H1 (cell line): ENCODE data around the gene CHPF2. TPM values are rescaled to one million over a fixed set of nuclear protein-coding genes. Genes with fewer than 3 reads are reported as not detected.

Source experiments
- CTCF ChIA-PET: fragments of 300-600 bp; sonication (Branson Sonifier 250); formaldehyde crosslinking; loops from one replicate; lab custom pipeline; 2021; ENCODE audit not compliant: partially characterized antibody; lab: Charles Lee
- POLR2A ChIA-PET: fragments of 300-600 bp; sonication (Branson Sonifier 250); formaldehyde crosslinking; loops from one replicate; lab custom pipeline; 2021; ENCODE audit warnings: inconsistent platforms; ENCODE audit not compliant: partially characterized antibody; lab: Charles Lee
- DNase-seq, 2 experiments: peaks; one replicate each; pipeline versions ENCODE4 v3.0.0 to v3.0.0-alpha.2; 2010 to 2022; ENCODE audit warnings: low spot score in 2 of 2, low read depth in 1 of 2, mixed read lengths in 1 of 2
- FAIRE-seq: peaks from 2 replicates; lab custom pipeline; 2011; peaks lifted over from hg19 to GRCh38; lab: Jason Lieb, UNC
- H2AFZ ChIP-seq: 2 replicates; pipeline ENCODE4 v1.8.1; 2012; ENCODE audit warnings: low read length, inconsistent platforms
- H2AK5ac ChIP-seq: 2 replicates; pipeline ENCODE4 v1.6.1; 2013; ENCODE audit warnings: low read depth, low read length
- H2BK120ac ChIP-seq: replicated peaks from 2 replicates; pipeline ENCODE3; 2013; ENCODE audit warnings: low read depth, low read length, inconsistent platforms
- H2BK12ac ChIP-seq: 2 replicates; pipeline ENCODE4 v1.6.1; 2013; ENCODE audit warnings: low read depth, low read length
- H2BK15ac ChIP-seq: 2 replicates; pipeline ENCODE4 v1.6.1; 2013; ENCODE audit warnings: low read length
- H2BK20ac ChIP-seq: 2 replicates; pipeline ENCODE4 v1.6.1; 2013; ENCODE audit warnings: low read length
- H2BK5ac ChIP-seq: 2 replicates; pipeline ENCODE4 v1.6.1; 2013; ENCODE audit warnings: low read depth, low read length
- H3K14ac ChIP-seq: 2 replicates; pipeline ENCODE4 v1.6.1; 2013; ENCODE audit warnings: inconsistent platforms; ENCODE audit not compliant: insufficient read length
- H3K18ac ChIP-seq: 2 replicates; pipeline ENCODE4 v1.6.1; 2013; ENCODE audit warnings: low read length; ENCODE audit errors: extremely low read depth
- H3K23ac ChIP-seq: 2 replicates; pipeline ENCODE4 v1.6.1; 2013; ENCODE audit warnings: inconsistent platforms; ENCODE audit not compliant: insufficient read length
- H3K23me2 ChIP-seq: 2 replicates; pipeline ENCODE4 v1.6.1; 2013; ENCODE audit warnings: low read depth, low read length
- H3K27ac ChIP-seq: 2 replicates; pipeline ENCODE4 v1.6.1; 2011; ENCODE audit warnings: low read depth, low read length, inconsistent platforms
- H3K27me3 ChIP-seq, 4 experiments: replicated peaks in 1 of 4; 1 replicate in 1 of 4; 2 replicates in 3 of 4; pipeline versions ENCODE4 v1.6.1 to v1.8.1; 2011 to 2013; ENCODE audit warnings: low read length in 3 of 4, mild to moderate bottlenecking in 3 of 4, inconsistent platforms in 2 of 4, mixed read lengths in 2 of 4, moderate library complexity in 1 of 4; ENCODE audit not compliant: control insufficient read depth in 3 of 4, insufficient read depth in 3 of 4; ENCODE audit errors: extremely low read depth in 1 of 4
- H3K36me3 ChIP-seq, 4 experiments: 2 replicates each; pipeline versions ENCODE4 v1.6.1 to v1.8.1; 2011 to 2013; ENCODE audit warnings: mild to moderate bottlenecking in 4 of 4, low read length in 3 of 4, moderate library complexity in 2 of 4, control low read depth in 1 of 4, inconsistent platforms in 1 of 4; ENCODE audit not compliant: insufficient read depth in 4 of 4, control insufficient read depth in 2 of 4
- H3K4ac ChIP-seq: replicated peaks from 2 replicates; pipeline ENCODE3; 2013; ENCODE audit warnings: low read length, low read depth, mixed read lengths, inconsistent platforms; ENCODE audit not compliant: insufficient read length
- H3K4me1 ChIP-seq, 4 experiments: replicated peaks in 1 of 4; 1 replicate in 1 of 4; 2 replicates in 3 of 4; pipeline versions ENCODE4 v1.6.1 to v1.8.1; 2011 to 2013; ENCODE audit warnings: low read length in 3 of 4, inconsistent platforms in 2 of 4, mixed read lengths in 1 of 4; ENCODE audit not compliant: insufficient read depth in 4 of 4, control insufficient read depth in 3 of 4
- H3K4me2 ChIP-seq, 2 experiments: 2 replicates each; pipeline versions ENCODE4 v1.6.1 to v1.8.1; 2011 to 2013; ENCODE audit warnings: low read depth in 2 of 2, low read length in 2 of 2, control low read depth in 1 of 2, inconsistent platforms in 1 of 2, mild to moderate bottlenecking in 1 of 2; ENCODE audit not compliant: insufficient read depth in 1 of 2
- H3K4me3 ChIP-seq, 4 experiments: fragments of 200-600, 300-600 bp in 1 of 4; sonication (generic), shearing (Covaris generic), sonication (Bioruptor Twin) in 1 of 4; 2 replicates each; pipeline versions ENCODE4 v1.5.1 to v1.8.1; 2011 to 2016; ENCODE audit warnings: low read length in 4 of 4, low read depth in 3 of 4, control low read depth in 2 of 4, inconsistent platforms in 2 of 4, mild to moderate bottlenecking in 2 of 4, mixed read lengths in 1 of 4, moderate library complexity in 1 of 4; ENCODE audit not compliant: insufficient read depth in 2 of 4; ENCODE audit errors: extremely low read depth in 1 of 4
- H3K56ac ChIP-seq: replicated peaks from 2 replicates; pipeline ENCODE3; 2013; ENCODE audit warnings: low read depth, mild to moderate bottlenecking, mixed read lengths, low read length, inconsistent platforms; ENCODE audit not compliant: insufficient read length
- H3K79me1 ChIP-seq: 2 replicates; pipeline ENCODE4 v1.6.1; 2013; ENCODE audit warnings: low read depth, low read length, control low read depth
- H3K79me2 ChIP-seq, 2 experiments: 2 replicates each; pipeline versions ENCODE4 v1.6.1 to v1.8.1; 2012 to 2013; ENCODE audit warnings: low read length in 2 of 2, mild to moderate bottlenecking in 2 of 2, inconsistent platforms in 1 of 2; ENCODE audit not compliant: insufficient read depth in 2 of 2, control insufficient read depth in 1 of 2
- H3K9ac ChIP-seq, 4 experiments: replicated peaks in 1 of 4; 1 replicate in 1 of 4; 2 replicates in 3 of 4; pipeline versions ENCODE4 v1.6.1 to v1.8.1; 2011 to 2013; ENCODE audit warnings: low read depth in 3 of 4, low read length in 3 of 4, control low read depth in 2 of 4, mild to moderate bottlenecking in 2 of 4, moderate library complexity in 2 of 4, inconsistent platforms in 1 of 4; ENCODE audit errors: extremely low read depth in 1 of 4
- H3K9me3 ChIP-seq, 2 experiments: 2 replicates each; pipeline versions ENCODE4 v1.6.1 to v1.8.1; 2012 to 2013; ENCODE audit warnings: mild to moderate bottlenecking in 2 of 2, moderate library complexity in 2 of 2, control low read depth in 1 of 2, inconsistent platforms in 1 of 2, low read depth in 1 of 2, low read length in 1 of 2, mixed read lengths in 1 of 2; ENCODE audit not compliant: insufficient read depth in 2 of 2
- H4K20me1 ChIP-seq, 2 experiments: replicated peaks in 1 of 2; 2 replicates each; pipeline versions ENCODE3 to v1.8.1; 2011 to 2013; ENCODE audit warnings: inconsistent platforms in 2 of 2, low read length in 2 of 2, mild to moderate bottlenecking in 1 of 2; ENCODE audit not compliant: insufficient read depth in 2 of 2, control insufficient read depth in 1 of 2
- H4K5ac ChIP-seq: 2 replicates; pipeline ENCODE4 v1.6.1; 2013; ENCODE audit warnings: low read length, low read depth, mixed read lengths, inconsistent platforms; ENCODE audit not compliant: insufficient read length
- H4K8ac ChIP-seq: 2 replicates; pipeline ENCODE4 v1.8.0; 2013; ENCODE audit warnings: mild to moderate bottlenecking, moderate library complexity, low read length, inconsistent platforms; ENCODE audit not compliant: insufficient read depth; ENCODE audit errors: extremely low read depth
- H4K91ac ChIP-seq: replicated peaks from 2 replicates; pipeline ENCODE3; 2013; ENCODE audit warnings: low read length, mixed read lengths, inconsistent platforms; ENCODE audit not compliant: insufficient read length
- CEBPB ChIP-seq: IDR thresholded peaks from 2 replicates; pipeline ENCODE4 v1.6.1; 2012; ENCODE audit warnings: low read depth, low read length
- CHD1 ChIP-seq: IDR thresholded peaks from 2 replicates; pipeline ENCODE4 v1.6.1; 2012; ENCODE audit warnings: low read depth, low read length, improper control_type of control experiment
- CREB1 ChIP-seq: IDR thresholded peaks from 2 replicates; pipeline ENCODE4 v1.6.1; 2012; ENCODE audit warnings: inconsistent platforms
- FOSL1 ChIP-seq: IDR thresholded peaks from 2 replicates; pipeline ENCODE4 v1.6.1; 2011; ENCODE audit warnings: mild to moderate bottlenecking, low read depth, low read length, moderate library complexity; ENCODE audit not compliant: insufficient read depth
- GTF2F1 ChIP-seq: IDR thresholded peaks from 2 replicates; pipeline ENCODE4 v1.6.1; 2012; ENCODE audit warnings: low read depth, low read length, improper control_type of control experiment, borderline replicate concordance
- NANOG ChIP-seq: IDR thresholded peaks from 2 replicates; pipeline ENCODE4 v1.6.1; 2011; ENCODE audit warnings: low read length, low read depth, mild to moderate bottlenecking, inconsistent platforms; ENCODE audit not compliant: insufficient read depth, poor library complexity, severe bottlenecking
- NRF1 ChIP-seq: IDR thresholded peaks from 2 replicates; pipeline ENCODE4 v1.6.1; 2011; ENCODE audit warnings: mild to moderate bottlenecking, low read depth, low read length, improper control_type of control experiment
- SIN3A ChIP-seq, 2 experiments: IDR thresholded peaks in 1 of 2; conservative IDR thresholded peaks in 1 of 2; 2 replicates each; pipeline ENCODE4 v1.6.1; 2011 to 2012; ENCODE audit warnings: low read length in 2 of 2, improper control_type of control experiment in 1 of 2, low read depth in 1 of 2, mild to moderate bottlenecking in 1 of 2
- SIRT6 ChIP-seq: IDR thresholded peaks from one replicate; pipeline ENCODE4 v1.7.1; 2012; ENCODE audit warnings: low read length, inconsistent platforms
- SP2 ChIP-seq: IDR thresholded peaks from 2 replicates; pipeline ENCODE4 v1.6.1; 2012; ENCODE audit warnings: mild to moderate bottlenecking, low read length, inconsistent platforms
- SP4 ChIP-seq: IDR thresholded peaks from 2 replicates; pipeline ENCODE4 v1.6.1; 2012; ENCODE audit warnings: low read length, inconsistent platforms
- TBP ChIP-seq: IDR thresholded peaks from 2 replicates; pipeline ENCODE4 v1.6.1; 2011; ENCODE audit warnings: low read depth, low read length, improper control_type of control experiment
- YY1 ChIP-seq: IDR thresholded peaks from 2 replicates; pipeline ENCODE4 v1.6.1; 2011; ENCODE audit warnings: low read depth, mild to moderate bottlenecking, low read length
- ZNF274 ChIP-seq: IDR thresholded peaks from 2 replicates; pipeline ENCODE4 v1.7.0; 2012; ENCODE audit warnings: low read length, borderline replicate concordance; ENCODE audit errors: extremely low read depth
- WGBS, 2 experiments: shearing (Covaris generic) in 1 of 2; methylation state at CpG; one replicate each; pipeline versions ENCODE4 v1.1.6 to v1.1.7; 2013 to 2015; ENCODE audit warnings: low lambda C conversion rate in 2 of 2, mixed read lengths in 2 of 2, inconsistent platforms in 1 of 2, low coverage in 1 of 2, missing lambda C conversion rate in 1 of 2; ENCODE audit not compliant: insufficient replicate concordance in 2 of 2, insufficient coverage in 1 of 2, insufficient read length in 1 of 2; ENCODE audit errors: extremely low coverage in 1 of 2, missing lambda C conversion rate in 1 of 2; 5-methylcytosine and 5-hydroxymethylcytosine counted together
- polyA plus RNA-seq, 7 experiments: library from polyadenylated mRNA; depleted of rRNA in 3 of 7; stranded (reverse) in 5 of 7; unstranded in 2 of 7; fragments of >200 nt in 5 of 7; fragments of 200-250 nt in 2 of 7; gene quantifications; 1 replicate in 5 of 7; 2 replicates in 1 of 7; 4 replicates in 1 of 7; pipeline versions ENCODE4 v1.2.1 to v1.2.3, GENCODE V29; 2011 to 2013; ENCODE audit warnings: missing spikeins in 2 of 7, mixed read lengths in 2 of 7
- total RNA-seq: library from RNA; stranded (reverse); fragmentation: NEBNext Ultra II Directional; extraction: Animal tissue kit (Norgen Biotek cat#: 25700); gene quantifications from 2 replicates; pipeline ENCODE4 v1.2.1, GENCODE V29; 2021
- TF ChIP-seq, protein P1 (sequence below): IDR thresholded peaks from 2 replicates; pipeline ENCODE4 v1.6.1; 2011; ENCODE audit warnings: low read length, improper control_type of control experiment

Gene CHPF2
- total and polyA plus RNA-seq, 2 of the 8 experiments (the other 6 are each of a cell fraction or from before 2014, with no cell fraction given): 14.4 to 20.6 TPM

DNA sequence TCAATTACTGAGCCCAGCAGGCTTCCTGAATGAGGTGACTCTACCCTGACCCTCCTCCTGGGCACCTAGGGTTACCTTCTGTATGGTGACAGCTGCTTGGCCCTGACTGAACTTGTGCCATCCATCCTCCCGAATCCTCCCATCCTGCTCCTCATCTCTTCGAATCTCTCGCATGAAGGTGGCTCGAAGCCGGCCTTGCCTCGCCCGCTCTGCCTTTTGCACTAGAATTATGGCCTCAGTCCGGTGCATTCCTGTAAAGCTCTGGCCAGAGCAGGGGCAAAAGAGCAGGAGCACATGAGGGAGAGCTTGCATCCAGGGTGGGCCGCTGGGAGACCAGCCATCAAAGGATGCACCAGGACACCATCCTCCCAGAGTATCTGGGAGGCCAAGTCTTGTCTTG, 29.4 kb upstream of the CHPF2 start:
- Histone ChIP-seq H3K56ac (no peak overlapping the region), H2BK20ac (no peak overlapping the region), H2BK5ac (no peak overlapping the region), H3K79me2 (no peaks in the 10 kb centered on the region), H3K4me2 (no peak overlapping the region), H4K91ac (no peak overlapping the region), H3K9me3 (no peaks in the 10 kb centered on the region), H3K36me3 (no peaks in the 10 kb centered on the region), H3K4ac (no peak overlapping the region), H2BK12ac (no peak overlapping the region), H2BK120ac (no peak overlapping the region), H3K9ac (no peak overlapping the region), H3K4me3 (no peak overlapping the region), H3K27ac (no peak overlapping the region), H4K8ac (no peak overlapping the region), H3K23me2 (peaks cover 5% of the 10 kb centered on the region; the same call in 1 of the 2 replicates), H4K5ac (no peak overlapping the region), H3K14ac (no peak overlapping the region), H2BK15ac (no peak overlapping the region), H3K18ac (no peak overlapping the region; the same call in 1 of the 2 replicates), H3K27me3 (peaks cover 0 to 3% (median 1%) of the 10 kb centered on the region in 4 experiments; a peak in 2 of 7 replicates), H2AK5ac (no peak overlapping the region), H4K20me1 (no peaks in the 10 kb centered on the region), H3K4me1 (peaks cover 0 to 9% (median 1%) of the 10 kb centered on the region in 4 experiments; a peak in 3 of 7 replicates), H3K79me1 (no peaks in the 10 kb centered on the region), H2AFZ (no peak overlapping the region), H3K23ac (no peak overlapping the region)
- ChIA-PET CTCF (no interaction called here), POLR2A (no interaction called here)
- WGBS, 2 experiments: 94% methylated on average over 9 of the region's 9 CpGs; no CpG with 5 or more reads in 1 of the 2 experiments
- DNase-seq: no peak
- FAIRE-seq: no peak
- TF ChIP-seq CREB1 (no peak), NRF1 (no peak), CHD1 (no peak), SP4 (no peak), CEBPB (no peak), NANOG (no peak), GTF2F1 (no peak), SIN3A (conservative IDR thresholded peaks at IDR 0.05 in 1 of 2, IDR thresholded peaks at IDR 0.05 in 1 of 2; ENCODE audit: low read depth in 1 of 2, low read length in 2 of 2) (no peak), TBP (no peak), SP2 (no peak), SIRT6 (no peak), YY1 (no peak), ZNF274 (no peak), FOSL1 (no peak)
- TF ChIP-seq, protein P1, sequence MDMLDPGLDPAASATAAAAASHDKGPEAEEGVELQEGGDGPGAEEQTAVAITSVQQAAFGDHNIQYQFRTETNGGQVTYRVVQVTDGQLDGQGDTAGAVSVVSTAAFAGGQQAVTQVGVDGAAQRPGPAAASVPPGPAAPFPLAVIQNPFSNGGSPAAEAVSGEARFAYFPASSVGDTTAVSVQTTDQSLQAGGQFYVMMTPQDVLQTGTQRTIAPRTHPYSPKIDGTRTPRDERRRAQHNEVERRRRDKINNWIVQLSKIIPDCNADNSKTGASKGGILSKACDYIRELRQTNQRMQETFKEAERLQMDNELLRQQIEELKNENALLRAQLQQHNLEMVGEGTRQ: no peak
